Measurements from ENCODE around the gene RSBN1. TPM values are rescaled to one million over a fixed set of nuclear protein-coding genes. Genes with fewer than 3 reads are reported as not detected.
A peak's percentile ranks its signal among the peaks of the same experiment; 100 is the strongest.
"Not testable (repeated sequence)": the region's sequence is repeated elsewhere in the genome, so short reads cannot be mapped to it uniquely, and the experiment has no call there.

RSBN1 gene
- 10 to 100 TPM; 15.4 to 16.3 TPM for total RNA-seq

- Mint-ChIP-seq H3K36me3 (peaks cover 16% of the 10 kb centered on the region), H3K27ac (peak within 1 kb of the TSS; percentile 95), H3K4me1 (peaks cover 27% of the 10 kb centered on the region), H3K9me3 (no peaks in the 10 kb centered on the region), H3K27me3 (no peaks in the 10 kb centered on the region), H3K4me3 (peak within 1 kb of the TSS; percentile 99)
- peak; percentile 98 for DNase-seq
These were observed at the start of gene RSBN1 for GRCh38 chr1:113811888-113812660. TSS of gene RSBN1 (minus strand) at chr1:113812476. CDS start at chr1:113812412, 64 bp downstream.

GRCh38 chr1:113861641-113862040 is 49.4 kb upstream of the RSBN1 start:
- Mint-ChIP-seq H3K9me3 (no peaks in the 10 kb centered on the region), H3K4me3 (no peak overlapping the region), H3K27me3 (no peaks in the 10 kb centered on the region), H3K4me1 (peaks cover 47% of the 10 kb centered on the region), H3K36me3 (peaks cover 46% of the 10 kb centered on the region), H3K27ac (peak overlapping the region; percentile 10)
- no peak for DNase-seq

GRCh38 chr1:113860891-113861290 is 48.6 kb upstream of the RSBN1 start:
- no peak for DNase-seq
- no peak overlapping the region for H3K27ac Mint-ChIP-seq
- no peaks in the 10 kb centered on the region for H3K9me3 Mint-ChIP-seq
- H3K36me3 Mint-ChIP-seq, result peaks cover 49% of the 10 kb centered on the region
- H3K4me1 Mint-ChIP-seq, result peaks cover 45% of the 10 kb centered on the region
- H3K4me3 Mint-ChIP-seq, result no peak overlapping the region
- H3K27me3 Mint-ChIP-seq, result no peaks in the 10 kb centered on the region

GRCh38 chr1:113859478-113860175 is 47.4 kb upstream of the RSBN1 start:
- Mint-ChIP-seq H3K4me1 (peaks cover 33% of the 10 kb centered on the region), H3K36me3 (peaks cover 47% of the 10 kb centered on the region), H3K9me3 (no peaks in the 10 kb centered on the region), H3K27me3 (no peaks in the 10 kb centered on the region), H3K4me3 (no peak overlapping the region), H3K27ac (peak overlapping the region; percentile 59)
- DNase-seq, result no peak

- Mint-ChIP-seq H3K4me1 (peaks cover 37% of the 10 kb centered on the region), H3K36me3 (peaks cover 46% of the 10 kb centered on the region), H3K27ac (no peak overlapping the region), H3K9me3 (no peaks in the 10 kb centered on the region), H3K4me3 (no peak overlapping the region), H3K27me3 (no peaks in the 10 kb centered on the region)
- no peak for DNase-seq
These were observed 46.7 kb upstream of the RSBN1 start for GRCh38 chr1:113858982-113859381.

GRCh38 chr1:113858418-113858817 is 46.1 kb upstream of the RSBN1 start:
- H3K4me1 Mint-ChIP-seq, result peaks cover 37% of the 10 kb centered on the region
- no peaks in the 10 kb centered on the region for H3K9me3 Mint-ChIP-seq
- H3K27ac Mint-ChIP-seq, result no peak overlapping the region
- H3K27me3 Mint-ChIP-seq, result no peaks in the 10 kb centered on the region
- no peak overlapping the region for H3K4me3 Mint-ChIP-seq
- no peak for DNase-seq
- peaks cover 44% of the 10 kb centered on the region for H3K36me3 Mint-ChIP-seq

GRCh38 chr1:113857776-113858175 is 45.5 kb upstream of the RSBN1 start:
- Mint-ChIP-seq H3K4me1 (peaks cover 36% of the 10 kb centered on the region), H3K27ac (no peak overlapping the region), H3K4me3 (no peak overlapping the region), H3K36me3 (peaks cover 39% of the 10 kb centered on the region), H3K27me3 (no peaks in the 10 kb centered on the region), H3K9me3 (no peaks in the 10 kb centered on the region)
- DNase-seq, result no peak

GRCh38 chr1:113856401-113856790 is 44.1 kb upstream of the RSBN1 start:
- no peak for DNase-seq
- Mint-ChIP-seq H3K4me3 (no peak overlapping the region), H3K36me3 (peaks cover 40% of the 10 kb centered on the region), H3K4me1 (peaks cover 31% of the 10 kb centered on the region), H3K27ac (no peak overlapping the region), H3K27me3 (no peaks in the 10 kb centered on the region), H3K9me3 (no peaks in the 10 kb centered on the region)

GRCh38 chr1:113855630-113856400 is 43.5 kb upstream of the RSBN1 start:
- Mint-ChIP-seq H3K27me3 (no peaks in the 10 kb centered on the region), H3K4me3 (no peak overlapping the region), H3K36me3 (peaks cover 45% of the 10 kb centered on the region), H3K9me3 (no peaks in the 10 kb centered on the region), H3K4me1 (peaks cover 32% of the 10 kb centered on the region), H3K27ac (no peak overlapping the region)
- DNase-seq, result no peak

GRCh38 chr1:113854234-113854633 is 42.0 kb upstream of the RSBN1 start:
- H3K9me3 Mint-ChIP-seq, result no peaks in the 10 kb centered on the region
- H3K27ac Mint-ChIP-seq, result peak overlapping the region; percentile 47
- no peak overlapping the region for H3K4me3 Mint-ChIP-seq
- H3K36me3 Mint-ChIP-seq, result peaks cover 50% of the 10 kb centered on the region
- no peaks in the 10 kb centered on the region for H3K27me3 Mint-ChIP-seq
- H3K4me1 Mint-ChIP-seq, result peaks cover 28% of the 10 kb centered on the region
- DNase-seq, result no peak

GRCh38 chr1:113852694-113853093 is 40.4 kb upstream of the RSBN1 start:
- Mint-ChIP-seq H3K27ac (peak overlapping the region; percentile 54), H3K4me1 (peaks cover 26% of the 10 kb centered on the region), H3K36me3 (peaks cover 47% of the 10 kb centered on the region)
- not testable (repeated sequence) for DNase-seq, H3K9me3 Mint-ChIP-seq, H3K4me3 Mint-ChIP-seq, H3K27me3 Mint-ChIP-seq

- Mint-ChIP-seq H3K4me3 (peak overlapping the region; percentile 56), H3K36me3 (peaks cover 58% of the 10 kb centered on the region), H3K27ac (peak overlapping the region; percentile 79), H3K4me1 (peaks cover 24% of the 10 kb centered on the region), H3K9me3 (peaks cover 2% of the 10 kb centered on the region), H3K27me3 (no peaks in the 10 kb centered on the region)
- no peak for DNase-seq
These were observed 38.0 kb upstream of the RSBN1 start for GRCh38 chr1:113850127-113850796.

- no peak overlapping the region for H3K27ac Mint-ChIP-seq
- H3K27me3 Mint-ChIP-seq, result no peaks in the 10 kb centered on the region
- H3K4me3 Mint-ChIP-seq, result no peak overlapping the region
- peaks cover 20% of the 10 kb centered on the region for H3K4me1 Mint-ChIP-seq
- no peak for DNase-seq
- peaks cover 52% of the 10 kb centered on the region for H3K36me3 Mint-ChIP-seq
- H3K9me3 Mint-ChIP-seq, result peaks cover 2% of the 10 kb centered on the region
These were observed 36.8 kb upstream of the RSBN1 start for GRCh38 chr1:113849072-113849471.

GRCh38 chr1:113846391-113847035 is 34.2 kb upstream of the RSBN1 start:
- no peak for DNase-seq
- Mint-ChIP-seq H3K27ac (peak overlapping the region; percentile 51), H3K4me3 (no peak overlapping the region), H3K36me3 (peaks cover 56% of the 10 kb centered on the region), H3K9me3 (peaks cover 2% of the 10 kb centered on the region), H3K4me1 (peaks cover 17% of the 10 kb centered on the region), H3K27me3 (no peaks in the 10 kb centered on the region)

All from activated naive CD8-positive, alpha-beta T cell treated with anti-CD3 and anti-CD28 coated beads for 36 hours (primary cell).